Stimulated activated CD4-positive, alpha-beta T cell treated with anti-CD3 and anti-CD28 coated beads, Interleukin-4, amount 100 ng/mL, for 1 hour (primary cell): ENCODE data around the gene TRAPPC12.
"Not testable (repeated sequence)": the region's sequence is repeated elsewhere in the genome, so short reads cannot be mapped to it uniquely, and the experiment has no call there.

Experiments used
- DNase-seq: peaks from one replicate; pipeline ENCODE4 v3.0.0-alpha.2; 2020

TRAPPC12 gene

DNA sequence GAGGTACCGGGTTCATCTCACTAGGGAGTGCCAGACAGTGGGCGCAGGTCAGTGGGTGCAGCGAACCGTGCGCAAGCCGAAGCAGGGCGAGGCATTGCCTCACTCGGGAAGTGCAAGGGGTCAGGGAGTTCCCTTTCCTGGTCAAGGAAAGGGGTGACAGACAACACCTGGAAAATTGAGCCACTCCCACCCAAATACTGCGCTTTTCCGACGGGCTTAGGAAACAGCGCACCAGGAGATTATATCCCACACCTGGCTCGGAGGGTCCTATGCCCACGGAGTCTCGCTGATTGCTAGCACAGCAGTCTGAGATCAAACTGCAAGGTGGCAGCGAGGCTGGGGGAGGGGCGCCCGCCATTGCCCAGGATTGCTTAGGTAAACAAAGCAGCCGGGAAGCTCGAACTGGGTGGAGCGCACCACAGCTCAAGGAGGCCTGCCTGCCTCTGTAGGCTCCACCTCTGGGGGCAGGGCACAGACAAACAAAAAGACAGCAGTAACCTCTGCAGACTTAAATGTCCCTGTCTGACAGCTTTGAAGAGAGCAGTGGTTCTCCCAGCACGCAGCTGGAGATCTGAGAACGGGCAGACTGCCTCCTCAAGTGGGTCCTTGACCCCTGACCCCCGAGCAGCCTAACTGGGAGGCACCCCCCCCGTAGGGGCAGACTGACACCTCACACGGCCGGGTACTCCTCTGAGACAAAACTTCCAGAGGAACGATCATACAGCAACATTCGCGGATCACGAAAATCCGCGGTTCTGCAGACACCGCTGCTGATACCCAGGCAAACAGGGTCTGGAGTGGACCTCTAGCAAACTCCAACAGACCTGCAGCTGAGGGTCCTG lies 9.9 kb upstream of the TRAPPC12 start:
- DNase-seq: not testable (repeated sequence)

DNA sequence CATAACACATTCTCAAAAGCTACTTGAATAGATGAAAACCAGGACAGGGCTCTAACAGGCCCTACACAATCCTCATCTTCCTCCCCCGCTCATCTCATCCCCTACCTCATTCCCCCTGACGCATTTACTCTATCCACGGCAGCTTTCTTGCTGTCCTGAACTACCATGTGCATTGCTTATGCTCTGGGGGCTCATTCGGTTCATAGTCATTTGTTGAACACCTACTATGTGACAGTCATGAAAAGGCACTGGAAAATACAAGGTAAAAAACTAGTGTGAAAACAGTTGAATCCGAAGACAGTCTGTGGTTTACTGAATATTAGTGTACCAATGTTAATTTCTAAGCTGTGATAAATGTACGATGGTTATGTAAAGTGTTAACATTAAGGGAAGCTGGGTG lies 2.7 kb upstream of the TRAPPC12 start:
- no peak for DNase-seq

DNA sequence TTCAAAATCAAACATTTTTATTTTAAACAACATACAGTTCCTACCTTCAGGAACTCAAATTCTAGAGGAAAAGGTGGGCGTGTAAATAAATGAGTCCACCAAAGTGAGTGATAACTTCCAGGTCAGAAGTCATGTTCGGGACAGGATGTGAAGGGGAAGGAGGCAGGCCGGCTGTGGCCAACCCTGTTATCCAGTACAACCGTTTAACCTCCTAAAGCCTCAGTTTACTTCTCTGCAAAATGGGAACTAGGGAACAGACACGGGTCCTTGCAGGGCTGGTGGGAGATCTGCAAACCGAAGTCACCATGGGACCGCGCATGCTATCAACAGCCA lies 2.2 kb upstream of the TRAPPC12 start:
- DNase-seq: peak; percentile 20

DNA sequence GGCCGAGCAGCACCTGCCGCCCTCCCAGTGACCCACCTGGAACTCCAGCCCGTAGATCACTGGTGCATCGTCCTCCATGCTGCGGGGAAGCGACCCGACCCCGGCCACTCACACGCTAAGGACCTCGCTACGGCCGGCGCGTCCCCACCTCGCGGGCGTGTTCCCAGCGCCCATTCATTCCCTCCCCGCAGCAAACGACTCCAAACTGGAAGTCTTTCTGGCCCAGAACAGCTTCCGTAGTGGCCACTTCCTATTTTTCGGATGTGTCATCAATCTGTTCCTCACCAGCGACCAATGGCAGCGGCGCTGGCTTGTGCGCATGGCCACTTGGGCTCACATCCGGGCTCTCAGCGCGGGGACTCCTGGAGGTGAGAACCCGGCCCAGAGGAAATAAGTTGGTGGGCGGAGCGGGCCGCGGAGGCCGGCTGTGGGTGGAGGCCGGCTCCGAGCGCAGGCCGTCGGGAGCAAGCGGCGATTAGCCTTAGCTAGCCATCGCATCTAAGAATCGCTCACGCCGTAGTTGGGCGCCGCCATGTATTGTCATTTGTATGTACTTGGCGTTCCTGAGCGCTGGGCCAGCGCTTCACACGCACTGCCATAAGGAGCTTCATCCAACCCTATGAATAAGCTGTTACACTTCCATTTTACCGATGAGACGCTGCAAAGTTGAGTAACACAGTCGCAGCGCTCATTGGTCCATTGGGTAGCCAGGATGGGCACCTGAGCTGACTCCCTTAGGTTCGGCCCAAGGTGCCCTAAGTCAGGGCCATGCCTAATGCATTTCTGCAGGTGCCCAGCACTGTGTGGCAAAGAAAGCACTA lies 1.7 kb upstream of the TRAPPC12 start, which contains the start of gene EIPR1:
EIPR1 (minus strand) TSS at position 207 of the 821 bp plus-strand sequence; CDS start at position 78, 129 bp downstream.
- DNase-seq: peak; percentile 93

DNA sequence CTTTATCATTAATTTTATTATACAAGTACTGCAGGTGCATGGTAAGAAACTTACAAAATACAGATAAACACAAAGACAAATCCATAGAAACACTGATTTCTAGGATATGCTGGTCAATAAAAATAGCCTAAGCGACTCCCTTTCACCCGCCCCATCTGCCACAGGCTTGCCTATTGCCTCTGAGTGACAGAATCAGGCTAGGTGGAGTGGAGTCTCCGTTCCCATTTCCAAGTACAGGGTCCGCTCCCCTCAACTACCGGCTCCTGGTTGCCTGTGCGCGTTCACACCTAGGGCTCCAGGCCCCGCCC lies 201 bp upstream of the TRAPPC12 start:
- DNase-seq: no peak

DNA sequence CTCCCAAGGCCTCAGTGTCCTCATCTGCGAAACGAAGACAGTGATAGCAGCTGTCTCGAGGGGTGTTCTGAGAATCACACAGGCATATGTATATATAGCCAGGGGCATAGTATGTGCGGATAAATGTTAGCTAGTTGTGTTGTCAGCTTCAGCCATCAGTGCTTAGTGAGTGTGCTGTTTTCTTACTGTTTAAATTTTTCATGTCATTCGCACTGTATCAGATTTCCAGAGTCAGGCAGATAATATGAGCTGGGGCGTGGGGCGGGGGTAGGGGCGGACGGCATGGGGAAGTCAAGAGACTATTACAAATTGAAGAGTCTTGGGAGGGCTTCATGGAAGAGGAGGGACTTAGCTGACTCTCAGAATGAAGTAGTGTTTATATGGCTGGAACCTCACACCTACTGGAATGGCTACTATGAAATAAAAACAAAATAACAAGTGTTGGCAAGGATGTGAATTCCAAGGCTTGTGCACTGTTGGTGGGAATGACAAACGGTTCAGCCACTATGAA lies 7.0 kb downstream of the TRAPPC12 start:
- DNase-seq: no peak

DNA sequence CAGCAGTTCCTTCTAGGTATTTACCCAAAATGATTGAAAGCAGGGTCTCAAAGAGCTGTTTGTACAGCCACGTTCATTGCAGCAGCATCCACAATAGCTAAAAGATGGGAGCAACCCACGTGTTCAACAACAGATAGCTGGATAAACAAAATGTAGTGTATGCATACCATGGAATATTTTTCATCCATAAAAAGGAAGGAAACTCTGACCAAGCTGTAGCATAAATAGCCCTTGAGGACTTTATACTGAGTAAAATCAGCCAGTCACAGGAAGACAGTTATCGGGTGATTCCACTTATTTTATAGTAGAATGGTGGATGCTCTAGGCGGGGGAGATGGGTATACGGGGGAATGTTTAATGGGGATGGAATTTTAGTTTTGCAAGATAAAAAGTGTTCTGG lies 7.5 kb downstream of the TRAPPC12 start:
- DNase-seq: no peak

DNA sequence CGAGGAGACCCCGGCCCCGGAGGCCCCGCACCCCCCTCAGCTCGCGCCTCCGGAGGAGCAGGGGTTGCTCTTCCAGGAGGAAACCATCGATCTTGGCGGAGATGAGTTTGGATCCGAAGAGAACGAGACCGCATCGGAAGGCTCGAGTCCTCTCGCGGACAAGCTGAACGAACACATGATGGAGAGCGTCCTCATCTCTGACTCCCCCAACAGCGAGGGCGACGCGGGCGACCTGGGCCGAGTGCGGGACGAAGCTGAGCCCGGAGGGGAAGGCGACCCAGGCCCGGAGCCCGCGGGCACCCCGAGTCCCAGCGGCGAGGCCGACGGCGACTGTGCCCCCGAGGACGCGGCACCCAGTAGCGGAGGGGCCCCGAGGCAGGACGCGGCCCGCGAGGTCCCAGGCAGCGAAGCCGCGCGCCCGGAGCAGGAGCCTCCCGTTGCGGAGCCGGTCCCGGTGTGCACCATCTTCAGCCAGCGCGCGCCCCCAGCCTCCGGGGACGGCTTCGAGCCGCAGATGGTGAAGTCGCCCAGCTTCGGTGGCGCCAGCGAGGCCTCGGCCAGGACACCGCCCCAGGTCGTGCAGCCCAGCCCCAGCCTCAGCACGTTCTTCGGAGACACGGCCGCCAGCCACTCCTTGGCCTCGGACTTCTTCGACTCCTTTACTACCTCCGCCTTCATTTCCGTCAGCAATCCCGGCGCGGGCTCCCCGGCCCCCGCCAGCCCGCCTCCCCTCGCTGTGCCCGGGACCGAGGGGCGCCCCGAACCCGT lies 8.3 kb downstream of the TRAPPC12 start:
- no peak for DNase-seq

DNA sequence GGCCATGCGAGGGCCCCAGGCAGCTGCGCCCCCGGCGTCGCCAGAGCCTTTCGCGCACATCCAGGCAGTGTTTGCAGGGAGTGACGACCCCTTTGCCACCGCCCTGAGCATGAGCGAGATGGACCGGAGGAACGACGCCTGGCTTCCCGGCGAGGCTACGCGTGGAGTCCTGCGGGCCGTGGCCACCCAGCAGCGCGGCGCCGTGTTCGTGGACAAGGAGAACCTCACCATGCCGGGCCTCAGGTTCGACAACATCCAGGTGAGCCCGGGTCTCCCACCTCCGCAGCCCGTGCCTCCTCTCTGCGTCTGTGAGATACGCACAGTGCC lies 8.9 kb downstream of the TRAPPC12 start:
- no peak for DNase-seq

DNA sequence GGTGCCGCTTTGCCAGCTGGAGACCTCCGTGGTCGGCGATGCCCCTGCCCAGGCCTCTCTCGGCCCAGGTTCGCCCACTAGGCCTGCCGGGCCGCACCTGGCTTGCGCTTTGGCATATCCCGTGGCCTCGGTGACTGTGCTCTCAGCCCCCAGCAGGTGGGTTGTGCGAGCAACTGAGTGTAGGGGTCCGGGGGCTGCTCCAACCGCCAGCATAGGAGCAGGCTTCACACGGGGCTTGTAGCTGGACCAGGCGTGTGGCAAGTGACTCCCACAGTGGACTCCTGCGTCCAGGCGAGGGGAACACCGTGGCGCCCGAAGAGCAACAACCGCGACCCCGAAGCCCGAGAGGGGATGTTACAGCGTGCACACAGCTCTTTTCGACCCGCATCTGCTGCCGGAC lies 9.7 kb downstream of the TRAPPC12 start:
- no peak for DNase-seq

DNA sequence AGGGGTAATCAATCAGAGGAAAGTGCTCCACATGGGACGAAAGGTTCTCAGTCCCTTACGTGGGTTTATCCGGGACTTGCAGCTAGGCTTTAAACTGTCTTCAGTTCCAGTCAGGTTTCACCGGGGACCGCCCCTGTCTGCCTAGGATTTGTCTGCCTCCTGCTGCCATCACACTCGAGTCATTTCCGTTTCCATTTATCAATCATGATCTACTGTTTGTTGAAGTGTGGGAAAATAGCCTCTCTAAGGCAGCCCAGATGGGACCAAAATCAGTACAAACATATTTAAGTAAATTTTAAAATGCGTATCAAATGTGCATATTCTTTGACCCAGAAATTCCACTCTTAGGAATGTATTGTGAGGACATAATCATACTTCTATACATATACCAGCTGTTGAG lies 10.5 kb downstream of the TRAPPC12 start:
- DNase-seq: no peak

DNA sequence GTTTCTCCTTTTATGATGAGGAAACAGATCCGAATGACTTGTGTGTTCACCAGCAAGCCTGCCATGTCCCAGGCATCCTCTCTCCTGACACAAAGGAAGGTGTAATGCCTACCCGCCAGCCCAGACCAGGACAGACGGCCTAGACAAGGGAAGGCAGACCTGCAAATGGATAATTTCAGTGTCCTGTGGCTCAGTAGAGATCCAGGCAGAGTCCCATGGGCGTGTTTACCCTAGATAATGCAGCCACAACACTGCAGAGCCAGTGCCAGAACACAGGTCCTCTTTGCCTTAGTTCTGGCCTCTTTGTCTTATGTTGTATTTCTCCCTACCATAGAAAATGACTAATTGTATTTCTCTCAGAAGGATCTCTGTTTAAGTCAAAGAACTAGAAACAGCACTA lies 12.7 kb downstream of the TRAPPC12 start:
- DNase-seq: no peak

DNA sequence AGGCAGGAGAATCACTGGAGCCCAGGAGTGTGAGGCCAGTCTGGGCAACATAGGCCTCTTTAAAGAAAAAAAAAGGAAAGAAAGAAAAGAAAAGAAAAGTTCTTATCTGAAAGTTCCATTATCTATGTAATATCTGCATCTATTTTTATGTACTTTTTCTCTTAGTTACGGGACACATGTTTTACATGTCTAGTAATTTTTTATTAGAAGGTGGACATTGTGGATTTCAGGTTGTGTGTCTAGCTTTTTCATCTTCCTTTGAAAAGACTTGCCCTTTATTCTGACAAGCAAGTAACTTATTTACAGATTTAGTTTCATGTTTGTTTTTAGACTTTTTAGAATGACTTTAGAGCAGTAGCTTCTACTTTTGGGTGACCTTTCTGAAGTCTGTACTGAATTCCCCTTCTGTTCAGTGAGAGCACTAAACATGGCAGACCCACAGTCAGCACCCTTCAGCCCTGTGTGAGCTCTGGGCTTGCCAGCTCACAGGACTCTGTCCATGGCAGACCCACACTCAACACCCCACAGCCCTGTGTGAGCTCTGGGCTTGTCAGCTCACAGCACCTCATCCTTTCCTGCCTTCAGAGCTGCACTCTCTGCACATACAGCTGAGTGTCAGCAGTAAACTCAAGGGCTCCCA lies 17.5 kb downstream of the TRAPPC12 start:
- DNase-seq: no peak

DNA sequence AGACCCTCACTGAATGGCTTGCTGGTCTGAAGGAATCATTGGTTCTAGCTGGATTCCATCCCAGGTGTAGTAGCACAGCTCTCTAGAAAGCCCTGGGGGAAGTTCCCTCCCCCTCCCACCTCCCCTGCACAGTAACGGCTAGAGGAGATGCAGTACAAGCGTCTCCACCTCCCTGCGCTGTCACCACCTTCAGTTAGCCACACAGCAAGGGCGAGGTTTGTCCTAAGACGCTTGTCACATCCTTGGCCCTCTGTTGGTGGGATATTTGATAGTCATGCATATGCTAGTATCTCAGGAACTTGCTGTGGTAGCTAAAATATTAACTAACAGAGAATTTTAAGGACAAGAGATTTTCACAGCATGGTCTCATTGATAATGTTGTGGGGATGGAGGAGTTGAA lies 19.4 kb downstream of the TRAPPC12 start:
- DNase-seq: no peak

DNA sequence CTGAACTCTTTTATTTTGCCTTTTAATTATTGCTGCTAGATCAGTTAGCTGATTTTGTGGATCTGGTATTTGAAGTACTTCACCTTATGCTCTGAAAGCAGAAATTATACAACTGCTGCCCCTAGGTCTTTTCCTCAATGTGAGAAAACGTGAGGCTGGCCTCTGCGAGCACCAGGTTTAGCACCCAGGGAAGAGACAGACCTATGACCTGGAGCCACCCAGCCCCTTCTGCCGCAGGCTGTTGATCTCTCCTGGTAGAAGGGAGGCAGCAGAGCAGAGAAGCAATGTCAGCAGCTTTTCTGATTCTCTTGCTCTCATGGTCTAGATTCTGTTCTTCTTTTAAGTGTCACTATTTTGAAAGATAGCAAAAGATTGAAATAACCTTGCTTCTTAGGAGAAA lies 19.9 kb downstream of the TRAPPC12 start:
- no peak for DNase-seq

DNA sequence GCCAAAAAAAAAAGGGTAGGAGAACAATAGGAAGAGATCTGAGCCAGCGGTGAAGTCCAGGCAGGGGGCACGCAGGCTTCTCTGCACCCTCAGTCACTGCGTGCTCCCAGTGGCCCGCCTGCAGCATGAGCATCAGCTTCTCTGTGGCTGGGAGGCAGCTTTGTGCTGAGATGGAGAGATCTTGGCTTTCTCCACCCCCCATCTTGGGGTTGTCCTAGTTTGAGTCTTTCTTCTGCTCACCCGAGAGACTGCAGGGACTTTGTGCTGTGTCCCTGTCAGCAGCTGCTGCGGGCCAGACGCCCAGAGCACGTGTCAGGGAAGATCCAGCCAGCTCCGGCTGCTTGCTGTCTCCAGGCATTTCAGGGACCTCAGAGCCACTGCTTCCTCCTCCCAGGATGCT lies 20.3 kb downstream of the TRAPPC12 start:
- DNase-seq: no peak

DNA sequence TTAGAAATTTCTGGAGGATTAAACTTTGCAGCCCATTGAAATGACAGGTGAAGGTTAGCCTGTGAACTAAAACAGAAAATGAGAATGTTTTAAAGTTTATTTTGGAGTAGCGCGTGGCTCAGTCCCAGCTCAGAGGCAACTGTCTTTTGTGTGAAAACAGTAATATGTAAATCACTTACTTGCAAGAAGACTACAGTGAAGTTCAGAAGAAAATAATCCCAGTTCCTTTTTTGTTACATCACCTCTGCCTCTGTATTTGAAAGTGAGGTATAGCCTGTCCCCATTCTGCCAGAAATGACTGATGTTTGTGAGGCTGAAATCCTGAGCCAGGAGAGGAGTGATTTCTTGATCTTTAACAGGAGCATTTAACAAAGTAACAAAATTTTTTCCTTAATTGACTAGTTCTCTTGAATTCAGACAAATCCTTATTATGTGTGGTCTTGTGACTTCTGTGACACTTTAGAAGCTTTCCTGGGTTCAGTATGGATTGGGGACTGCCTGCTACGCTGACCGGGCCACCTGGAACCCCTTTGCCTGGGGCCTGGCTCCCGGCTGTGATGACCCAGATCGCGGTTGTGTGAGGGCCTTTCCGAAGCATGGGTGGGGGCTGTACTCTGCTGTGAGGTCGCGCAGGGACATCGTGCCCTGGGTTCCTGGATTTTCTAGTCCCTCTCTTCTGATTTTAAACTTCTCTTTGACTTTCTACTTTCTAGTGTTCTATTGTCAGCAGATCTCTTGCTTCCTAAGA lies 24.3 kb downstream of the TRAPPC12 start:
- DNase-seq: no peak

DNA sequence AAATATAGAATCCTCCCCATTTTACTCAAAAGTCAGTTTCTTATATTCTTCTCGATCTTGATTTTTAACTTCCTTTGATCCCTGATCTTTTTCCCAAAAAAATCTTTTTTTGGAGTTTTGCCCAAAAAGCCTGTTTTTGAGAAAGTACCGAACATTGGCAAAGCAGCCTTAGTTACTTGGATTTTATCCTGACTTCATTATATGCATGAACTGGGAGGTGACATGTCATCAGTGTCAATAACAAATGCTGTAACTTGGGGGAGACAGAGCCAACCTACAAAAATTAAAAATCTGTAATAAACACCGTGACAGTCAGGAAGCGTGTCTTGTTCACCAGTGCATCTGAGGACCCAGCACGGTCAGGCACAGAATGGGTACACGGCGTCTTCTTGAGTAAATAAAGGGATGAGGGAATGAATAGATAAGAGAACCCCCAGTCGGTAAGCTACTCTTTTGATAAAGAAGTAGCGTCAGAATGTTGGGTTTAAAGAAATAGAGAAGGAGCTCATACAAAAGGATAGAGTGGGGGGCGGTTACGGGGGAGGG lies 24.9 kb downstream of the TRAPPC12 start:
- DNase-seq: no peak

DNA sequence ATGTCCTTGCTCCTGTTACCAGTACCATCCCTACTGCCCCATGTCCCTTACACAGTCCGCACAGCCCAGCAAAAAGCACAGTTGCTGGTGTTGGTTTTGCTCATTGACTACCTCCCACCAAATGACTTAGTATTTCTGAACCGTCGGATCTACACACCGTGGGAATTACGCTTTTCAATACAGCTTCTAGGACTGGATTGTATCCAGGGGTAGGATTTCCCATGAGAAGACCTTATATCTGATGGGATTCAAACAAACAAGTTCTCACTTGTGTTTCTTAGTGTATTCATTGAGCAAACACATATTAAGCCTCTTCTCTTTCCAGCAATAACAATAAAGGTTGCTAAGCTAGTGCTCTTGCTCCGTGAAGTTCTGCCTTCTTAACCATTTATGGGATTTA lies 25.8 kb downstream of the TRAPPC12 start:
- no peak for DNase-seq

DNA sequence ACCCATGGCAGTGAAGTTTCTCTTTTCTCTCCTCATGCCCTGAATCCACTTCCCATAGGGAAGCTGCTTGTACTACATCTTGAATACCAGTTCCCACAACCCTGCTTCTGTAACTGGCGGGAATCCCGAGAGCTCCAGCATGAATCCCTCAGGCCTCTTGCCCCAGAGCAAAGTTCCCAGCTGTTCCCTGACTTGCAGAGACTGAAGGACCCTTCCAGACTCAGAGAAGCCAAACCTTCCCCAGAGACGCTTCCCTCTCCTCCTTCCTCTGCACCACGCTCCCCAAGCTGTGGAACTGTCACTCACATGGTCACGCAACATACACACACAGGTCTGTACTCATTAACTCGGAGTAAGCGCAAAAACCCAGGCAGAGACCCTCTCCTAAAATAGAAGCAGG lies 26.4 kb downstream of the TRAPPC12 start:
- no peak for DNase-seq

DNA sequence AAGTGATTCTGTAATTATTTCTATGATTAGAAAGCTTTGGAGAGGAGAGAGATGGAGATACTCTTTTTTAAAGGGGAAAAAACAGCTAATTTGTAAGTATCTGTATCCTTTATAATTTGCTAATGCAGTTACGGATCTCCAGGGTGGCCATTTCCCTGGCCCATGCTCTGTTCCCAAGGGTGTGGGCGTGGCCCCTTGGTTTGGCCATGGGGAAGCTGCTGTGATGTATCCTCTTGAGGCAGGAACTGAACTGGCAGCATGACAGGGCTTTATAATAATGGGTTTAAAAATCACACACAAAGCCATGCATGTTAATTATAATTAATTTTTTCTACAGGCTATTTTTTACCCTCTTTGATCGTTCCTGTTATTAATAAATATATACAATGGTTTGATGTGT lies 27.0 kb downstream of the TRAPPC12 start:
- no peak for DNase-seq

DNA sequence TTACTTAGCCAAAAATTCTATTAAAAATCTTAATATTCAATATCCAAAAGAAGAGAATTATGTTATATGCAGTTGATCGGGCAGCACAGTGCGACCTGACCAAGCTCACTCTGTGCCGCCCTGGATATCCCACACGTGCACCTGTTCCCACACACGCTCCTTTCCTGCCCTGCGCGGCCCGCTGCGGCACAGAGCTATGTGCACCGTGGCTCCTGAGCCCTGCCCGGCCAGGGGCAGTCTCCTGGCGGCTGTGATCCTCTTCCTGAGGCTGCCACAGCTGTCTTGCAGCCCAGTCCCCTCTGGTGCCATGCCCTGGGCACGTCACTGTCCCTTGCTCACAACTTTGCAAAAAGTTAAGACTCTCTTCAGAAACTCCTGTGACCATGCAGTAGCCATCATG lies 29.3 kb downstream of the TRAPPC12 start:
- DNase-seq: no peak
